GM18498 (cell line): ENCODE data around the gene TPX2.

Source experiments
- ATAC-seq: cut with Tn5 transposase; IDR thresholded peaks from one replicate; pipeline ENCODE4 v1.9.1; 2021; ENCODE audit warnings: mild to moderate bottlenecking, moderate library complexity; ENCODE audit not compliant: unreplicated experiment

Gene TPX2

DNA sequence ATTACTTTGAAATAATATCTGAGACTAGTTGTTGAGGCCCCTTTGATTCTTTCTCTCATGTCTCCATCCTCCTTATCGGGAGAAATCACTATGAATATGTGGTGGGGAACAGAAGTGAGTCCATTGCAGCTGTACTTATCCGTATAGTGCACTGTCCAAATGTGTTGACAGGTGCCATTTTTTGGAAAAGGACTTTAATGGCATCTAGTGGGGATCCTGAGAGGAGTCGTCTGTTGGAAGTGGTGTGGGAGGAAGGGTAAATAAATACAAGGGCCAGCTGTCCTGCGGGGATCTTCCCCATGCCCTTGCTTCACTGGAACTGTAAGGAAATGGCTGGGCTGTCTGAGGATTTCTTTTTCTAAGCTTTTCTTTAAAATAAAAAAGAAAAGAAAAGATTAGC is 19.4 kb downstream of the TPX2 start:
- no peak for ATAC-seq

DNA sequence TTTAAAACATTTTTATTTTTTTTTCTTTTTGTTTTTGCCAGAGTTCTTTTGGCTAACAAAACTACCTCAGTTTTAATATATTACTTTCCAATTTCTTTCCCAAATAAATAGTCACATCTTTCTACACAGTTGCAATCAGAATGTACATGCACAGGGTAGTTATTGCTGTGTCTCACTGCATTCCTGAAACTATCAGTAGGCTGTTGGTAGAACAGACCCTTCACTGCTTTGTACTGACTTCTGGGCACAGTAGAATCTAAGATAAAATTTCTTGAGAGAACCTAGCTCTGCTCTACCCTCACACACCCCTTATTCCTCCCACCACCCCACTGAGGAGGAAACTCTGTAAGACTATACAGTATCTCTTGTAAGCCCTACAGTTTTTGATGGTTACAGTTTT is 19.9 kb downstream of the TPX2 start:
- no peak for ATAC-seq

DNA sequence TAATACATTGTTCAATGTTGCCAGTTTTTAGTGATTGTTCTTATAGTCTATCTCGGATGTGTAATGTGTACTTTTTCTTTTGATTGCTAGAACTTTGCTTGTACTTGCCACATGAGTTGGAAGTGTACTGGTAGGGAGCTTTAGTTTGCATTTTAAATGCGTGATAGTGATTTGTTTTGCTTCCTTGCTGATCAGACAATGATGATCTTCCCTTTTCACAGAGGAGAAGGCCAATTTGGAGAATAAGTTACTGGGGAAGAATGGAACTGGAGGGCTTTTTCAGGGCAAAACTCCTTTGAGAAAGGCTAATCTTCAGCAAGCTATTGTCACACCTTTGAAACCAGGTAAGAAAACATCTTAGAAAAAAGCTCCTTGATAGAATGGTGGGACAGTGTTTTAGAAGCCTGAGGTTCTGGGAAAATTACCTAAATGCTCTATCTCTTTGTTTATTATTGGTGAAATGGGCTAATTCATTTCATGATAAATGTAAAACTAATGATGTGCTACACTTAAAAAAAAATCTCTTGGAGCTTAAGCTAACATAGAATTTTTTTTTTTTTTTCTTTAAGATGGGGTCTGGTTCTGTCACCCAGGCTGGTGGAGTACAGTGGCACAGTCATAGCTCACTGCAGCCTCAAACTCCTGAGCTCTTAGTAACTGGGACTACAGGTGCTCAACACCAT is 20.9 kb downstream of the TPX2 start:
- ATAC-seq: no peak

DNA sequence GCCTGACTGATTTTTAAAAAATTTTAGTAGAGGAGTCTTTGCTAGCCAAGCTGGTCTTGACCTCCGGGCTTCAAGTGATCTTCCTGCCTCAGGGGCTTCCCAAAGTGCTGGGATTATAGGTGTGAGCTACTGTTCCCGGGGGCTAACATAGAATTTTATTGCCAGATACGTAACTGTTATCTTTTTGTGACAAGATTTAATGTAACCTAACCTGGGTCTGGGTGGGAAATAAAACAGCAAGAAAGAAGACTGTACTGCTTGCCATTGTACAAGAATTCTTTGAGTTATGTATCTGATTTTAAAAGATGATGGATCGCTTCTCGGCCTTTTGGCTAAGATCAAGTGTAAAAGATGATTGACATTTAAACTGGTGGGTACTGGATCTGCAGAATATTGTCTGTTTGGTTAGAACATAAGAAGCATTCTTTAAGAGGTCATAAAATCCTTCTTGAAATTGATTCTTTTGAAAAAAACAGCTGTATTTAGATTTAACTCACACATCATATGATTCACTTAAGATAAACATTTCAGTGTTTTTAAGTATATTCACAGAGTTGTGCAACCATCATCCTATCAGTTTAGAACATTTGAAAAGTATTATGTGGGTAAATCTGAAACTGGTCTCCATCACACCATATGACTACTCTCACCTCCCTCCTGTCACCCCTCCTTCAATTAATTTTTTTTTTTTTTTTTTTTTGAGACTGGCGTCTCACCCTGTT is 21.6 kb downstream of the TPX2 start:
- ATAC-seq: no peak

DNA sequence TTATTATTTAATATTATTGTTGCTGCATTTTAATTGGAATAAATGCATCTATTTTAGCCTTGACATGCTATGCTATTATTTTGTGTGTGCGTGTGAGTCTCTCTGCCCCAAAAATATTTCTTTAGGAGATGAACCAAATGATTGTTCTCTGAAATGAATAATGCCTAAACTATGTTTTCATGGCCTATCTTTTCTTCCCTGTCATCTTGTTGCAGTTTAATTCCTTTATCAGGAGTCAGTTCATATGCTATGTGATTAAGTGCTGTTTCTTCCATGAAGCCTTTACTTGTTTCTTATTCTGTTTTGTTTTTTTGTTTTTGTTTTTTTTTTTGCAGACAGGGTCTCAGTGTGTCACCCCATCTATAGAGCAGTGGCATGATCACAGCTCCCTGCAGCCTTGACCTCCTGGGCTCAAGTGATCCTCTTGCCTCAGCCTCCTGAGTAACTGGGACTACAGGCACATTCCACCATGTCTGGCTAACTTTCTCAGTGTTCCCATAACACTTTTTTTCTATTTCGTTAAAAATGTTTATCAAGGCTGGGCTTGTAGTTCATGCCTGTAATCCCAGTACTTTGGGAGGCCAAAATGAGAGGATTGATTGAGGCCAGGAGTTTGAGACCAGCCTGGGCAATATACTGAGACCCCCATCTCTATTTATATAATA is 25.7 kb downstream of the TPX2 start:
- no peak for ATAC-seq

DNA sequence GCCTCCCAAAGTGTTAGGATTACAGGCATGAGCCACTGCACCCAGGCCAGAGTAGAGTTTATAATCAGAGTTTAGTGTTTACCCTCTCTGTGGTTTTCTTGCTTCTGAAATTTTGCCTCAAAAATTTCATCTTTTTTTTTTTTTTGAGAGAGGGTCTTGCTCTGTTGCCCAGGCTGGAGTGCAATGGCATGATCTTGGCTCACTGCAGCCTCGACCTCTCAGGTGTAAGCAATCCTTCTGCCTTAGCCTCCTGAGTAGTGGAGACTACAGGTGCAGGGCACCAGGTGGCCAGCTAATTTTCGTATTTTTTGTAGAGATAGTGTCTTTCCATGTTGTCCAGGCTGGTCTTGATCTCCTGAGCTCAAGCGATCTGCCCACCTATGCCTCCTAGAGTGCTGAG is 28.7 kb downstream of the TPX2 start:
- ATAC-seq: no peak

DNA sequence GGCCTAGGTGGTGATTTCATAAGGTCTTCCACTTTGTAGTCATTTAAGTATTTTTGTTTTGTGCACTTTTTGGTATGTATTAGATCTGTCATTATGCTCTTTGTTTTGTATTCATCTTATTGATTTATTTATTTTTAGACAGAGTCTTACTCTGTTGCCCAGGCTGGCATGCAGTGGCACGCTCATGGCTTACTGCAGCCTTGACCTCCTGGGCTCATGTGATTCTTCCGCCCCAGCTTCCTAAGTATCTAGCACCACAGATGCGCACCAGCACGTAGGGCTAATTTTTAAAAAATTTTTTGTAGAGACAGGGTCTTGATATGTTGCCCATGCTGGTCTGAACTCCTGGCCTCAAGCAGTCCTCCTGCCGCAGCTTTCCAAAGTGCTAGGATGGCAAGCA is 30.6 kb downstream of the TPX2 start:
- ATAC-seq: no peak

DNA sequence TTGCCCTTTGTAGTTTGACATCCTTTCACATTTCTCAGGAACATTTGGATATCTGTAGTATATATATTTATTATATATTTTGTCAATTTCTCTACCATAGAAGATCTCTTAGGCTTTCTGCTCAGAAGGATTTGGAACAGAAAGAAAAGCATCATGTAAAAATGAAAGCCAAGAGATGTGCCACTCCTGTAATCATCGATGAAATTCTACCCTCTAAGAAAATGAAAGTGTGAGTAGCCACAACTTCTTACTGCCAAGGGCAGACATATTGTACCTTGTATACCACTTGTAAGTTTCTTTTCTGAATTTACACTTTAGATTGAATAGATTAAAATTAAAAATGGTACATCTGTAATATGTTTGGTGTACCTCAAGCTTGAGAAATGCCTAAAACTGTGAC is 31.2 kb downstream of the TPX2 start:
- ATAC-seq: no peak

DNA sequence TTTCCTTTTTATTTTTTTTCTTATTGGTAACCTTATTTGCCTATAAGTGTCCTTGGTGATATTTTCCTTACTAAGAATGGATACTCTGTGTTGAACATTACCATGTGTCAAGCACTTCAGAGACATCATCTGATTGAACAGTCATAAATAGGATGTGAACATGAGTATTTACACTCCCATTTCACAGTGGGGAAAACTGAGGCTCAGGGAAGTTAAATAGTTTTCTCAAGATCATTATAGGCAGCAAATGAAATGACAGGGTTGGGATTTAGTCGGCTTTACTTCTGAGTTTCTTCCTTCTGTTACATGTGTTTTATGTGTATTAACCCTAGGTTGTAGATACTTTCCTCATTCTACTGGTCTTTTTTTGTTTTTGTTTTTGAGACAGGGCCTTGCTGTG is 35.3 kb downstream of the TPX2 start:
- no peak for ATAC-seq

DNA sequence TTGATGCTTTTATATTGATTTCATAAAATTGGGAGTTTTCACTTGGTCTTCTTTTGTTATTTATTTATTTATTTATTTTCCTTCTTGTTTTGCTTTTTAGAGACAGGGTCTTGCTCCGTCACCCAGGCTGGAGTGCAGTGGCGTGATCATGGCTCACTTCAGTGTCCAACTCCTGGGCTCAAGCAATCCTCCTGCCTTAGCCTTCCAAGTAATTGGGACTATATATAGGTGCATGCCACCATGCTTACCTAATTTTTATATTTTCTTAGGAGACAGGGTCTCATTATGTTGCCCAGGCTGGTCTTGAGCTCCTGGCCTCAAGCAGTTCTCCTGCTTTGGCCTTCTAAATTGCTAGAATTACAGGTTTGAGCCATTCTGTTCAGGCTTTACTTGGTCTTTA is 41.7 kb downstream of the TPX2 start:
- no peak for ATAC-seq

DNA sequence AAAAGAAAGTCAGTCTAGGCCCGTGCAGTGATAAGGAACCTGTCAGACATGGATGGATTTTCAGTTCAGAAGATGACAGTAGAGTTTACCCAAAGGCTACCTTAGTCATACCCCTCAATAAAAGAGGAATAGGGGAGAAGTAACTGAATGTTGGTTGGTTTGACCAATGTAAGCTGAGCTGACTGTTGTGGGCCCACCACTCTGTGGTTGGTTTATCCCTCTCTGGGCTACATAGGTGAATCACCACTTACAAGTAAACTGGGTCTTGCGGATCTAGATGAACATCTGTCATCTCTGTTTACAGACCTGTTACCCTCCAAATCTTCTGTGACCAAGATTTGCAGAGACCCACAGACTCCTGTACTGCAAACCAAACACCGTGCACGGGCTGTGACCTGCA is 42.9 kb downstream of the TPX2 start:
- ATAC-seq: no peak

DNA sequence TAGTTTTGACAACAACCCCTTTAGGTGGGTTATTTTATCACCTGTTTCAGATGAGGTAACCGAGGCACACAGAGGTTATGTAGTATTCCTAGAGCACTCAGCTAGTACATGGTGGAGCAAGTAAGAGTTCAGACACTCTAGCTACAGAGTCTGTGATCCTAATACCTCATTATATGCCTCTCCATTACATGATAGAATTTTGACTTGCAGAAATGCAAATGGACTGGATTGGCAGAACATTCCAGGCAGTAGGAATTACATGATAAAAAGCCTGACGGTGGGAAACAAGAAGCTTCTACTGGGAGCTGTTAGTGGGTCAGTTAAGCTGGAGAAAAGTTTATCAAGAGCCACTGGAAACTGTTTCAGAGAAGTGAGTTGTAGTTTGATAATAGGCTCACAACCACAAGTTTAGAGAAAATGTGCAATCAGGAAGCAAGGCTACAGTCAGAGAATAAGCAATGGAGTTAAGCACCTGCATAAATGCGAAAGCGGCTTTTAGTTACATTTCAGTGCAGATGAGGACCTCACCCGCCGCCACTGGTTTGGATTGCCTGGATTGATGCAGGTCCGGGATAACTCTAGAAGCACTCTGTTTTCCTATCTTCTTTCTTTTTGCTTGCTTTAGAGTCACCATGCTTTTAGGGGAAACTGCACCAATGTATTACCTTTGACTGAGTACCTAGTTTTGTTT is 45.4 kb downstream of the TPX2 start:
- ATAC-seq: no peak

DNA sequence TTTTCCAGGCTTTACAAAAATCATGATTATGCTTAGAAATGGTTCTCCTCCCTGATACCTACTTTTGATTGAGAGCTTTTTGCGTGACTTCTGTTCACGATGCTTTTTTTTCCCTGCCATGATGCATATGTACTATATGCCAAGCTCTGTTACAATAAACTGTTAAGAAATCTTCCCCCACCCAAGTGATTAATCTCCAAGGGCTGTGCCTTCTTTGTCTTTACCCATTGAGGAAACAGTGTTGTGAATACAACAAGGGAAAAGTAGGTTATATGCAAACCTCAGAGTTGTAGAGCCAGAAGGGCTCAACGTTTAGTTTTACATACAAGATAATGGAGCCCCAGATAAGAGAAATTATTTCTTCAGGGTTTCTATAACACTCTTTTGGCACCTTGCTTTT is 46.0 kb downstream of the TPX2 start:
- no peak for ATAC-seq

DNA sequence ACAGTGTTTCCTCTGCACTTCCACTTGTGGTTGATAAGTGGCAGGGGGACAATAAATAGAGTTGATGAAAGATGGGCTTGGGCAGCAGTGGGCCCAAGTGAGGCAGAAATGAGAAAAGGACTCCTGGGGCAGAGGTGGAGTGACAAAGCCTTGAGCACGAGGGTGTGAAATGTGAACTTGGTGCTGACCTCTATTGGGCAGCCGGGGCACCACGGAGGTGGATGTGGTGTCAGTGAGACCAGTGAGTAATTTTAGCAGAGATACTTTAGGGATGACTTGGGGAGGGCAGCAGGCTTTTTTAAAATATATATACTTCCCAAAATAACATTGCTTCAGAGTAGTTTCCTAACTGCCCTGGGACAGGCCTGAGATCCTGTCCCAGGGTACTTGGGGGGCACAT is 49.5 kb downstream of the TPX2 start:
- ATAC-seq: no peak

DNA sequence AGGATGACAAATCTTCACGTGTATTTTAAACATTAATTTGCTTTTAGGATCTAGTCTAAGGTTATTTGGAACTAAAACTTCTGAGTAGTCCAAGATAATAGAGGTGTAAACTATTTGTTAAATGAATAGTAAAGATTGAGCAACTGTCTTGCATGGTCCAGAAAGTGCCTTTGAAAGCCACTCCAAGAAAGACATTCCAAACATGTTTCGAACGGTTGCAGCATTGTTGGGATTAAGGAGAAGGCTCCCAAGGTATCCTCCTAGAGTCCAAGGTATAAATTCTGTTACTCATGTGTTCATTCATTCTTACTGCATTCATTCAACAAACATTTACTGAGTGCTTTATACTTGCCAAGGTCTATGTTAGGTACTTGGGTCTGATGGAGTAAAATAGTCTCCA is 51.3 kb downstream of the TPX2 start:
- no peak for ATAC-seq

DNA sequence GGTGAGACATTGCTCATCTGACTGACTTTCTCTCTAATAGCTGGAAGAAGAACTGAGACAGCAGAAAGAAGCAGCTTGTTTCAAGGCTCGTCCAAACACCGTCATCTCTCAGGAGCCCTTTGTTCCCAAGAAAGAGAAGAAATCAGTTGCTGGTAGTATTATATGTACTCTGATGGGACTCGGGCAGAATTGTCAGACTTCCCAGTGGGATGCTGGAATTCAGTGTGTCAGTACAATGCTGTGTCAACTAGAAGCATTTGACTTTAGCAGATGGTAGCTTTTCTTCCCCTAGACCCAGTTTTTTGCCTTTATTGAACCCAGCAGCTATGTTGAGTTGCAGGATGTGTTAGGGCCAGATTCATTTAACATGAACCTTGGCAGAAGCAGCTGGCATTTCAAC is 58.3 kb downstream of the TPX2 start:
- no peak for ATAC-seq

DNA sequence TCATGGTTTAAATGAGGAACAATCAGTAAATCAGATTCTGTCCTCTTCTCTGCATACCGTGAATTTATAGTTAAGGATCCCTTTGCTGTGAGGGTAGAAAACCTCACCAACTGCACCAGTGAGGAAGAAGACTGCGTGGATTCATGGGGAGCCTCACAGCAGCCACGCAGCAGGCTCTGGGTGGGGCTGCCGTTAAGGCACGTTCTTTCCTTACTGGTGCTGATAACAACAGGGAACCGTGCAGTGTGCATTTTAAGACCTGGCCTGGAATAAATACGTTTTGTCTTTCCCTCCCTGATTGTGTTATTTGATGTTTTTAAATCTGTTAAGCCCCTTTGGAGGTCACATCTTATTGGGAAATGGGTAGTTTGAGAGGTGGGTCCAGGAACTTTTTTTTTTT is 62.4 kb downstream of the TPX2 start:
- ATAC-seq: no peak

DNA sequence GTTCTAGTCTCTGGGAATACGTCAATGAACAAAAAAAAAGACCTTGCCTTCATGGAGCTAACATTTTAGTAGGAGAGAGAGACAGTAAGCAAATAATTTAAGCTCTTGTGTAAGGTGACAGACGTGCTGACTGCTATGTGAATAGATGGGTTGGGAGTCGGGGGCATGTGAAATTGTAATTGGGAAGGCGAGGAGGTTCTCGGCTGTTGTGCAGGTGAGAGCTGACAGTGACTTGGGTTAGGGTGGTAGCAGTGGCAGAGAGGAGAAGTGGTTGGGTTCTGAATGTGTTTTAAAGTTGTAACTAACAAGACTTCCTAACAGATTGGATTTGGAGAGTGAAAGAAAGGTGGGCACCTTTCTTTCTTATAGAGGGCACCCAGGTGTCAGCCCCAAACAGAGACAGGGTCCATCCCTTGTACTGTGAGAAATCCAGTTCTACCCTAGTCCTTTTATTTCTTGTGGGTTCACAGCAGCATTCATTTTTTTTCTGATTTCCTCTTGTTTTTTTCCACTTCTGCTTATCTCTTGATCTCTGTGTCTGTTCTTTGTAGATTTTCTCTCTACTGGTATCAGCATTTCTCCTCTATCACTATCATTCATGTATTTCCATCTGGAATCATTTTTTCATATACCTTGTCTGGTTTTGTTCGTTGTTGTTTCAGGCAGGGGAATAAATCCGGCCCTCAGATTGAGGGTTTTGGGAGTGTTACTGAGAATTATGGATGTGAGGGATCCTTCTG is 64.6 kb downstream of the TPX2 start:
- no peak for ATAC-seq

DNA sequence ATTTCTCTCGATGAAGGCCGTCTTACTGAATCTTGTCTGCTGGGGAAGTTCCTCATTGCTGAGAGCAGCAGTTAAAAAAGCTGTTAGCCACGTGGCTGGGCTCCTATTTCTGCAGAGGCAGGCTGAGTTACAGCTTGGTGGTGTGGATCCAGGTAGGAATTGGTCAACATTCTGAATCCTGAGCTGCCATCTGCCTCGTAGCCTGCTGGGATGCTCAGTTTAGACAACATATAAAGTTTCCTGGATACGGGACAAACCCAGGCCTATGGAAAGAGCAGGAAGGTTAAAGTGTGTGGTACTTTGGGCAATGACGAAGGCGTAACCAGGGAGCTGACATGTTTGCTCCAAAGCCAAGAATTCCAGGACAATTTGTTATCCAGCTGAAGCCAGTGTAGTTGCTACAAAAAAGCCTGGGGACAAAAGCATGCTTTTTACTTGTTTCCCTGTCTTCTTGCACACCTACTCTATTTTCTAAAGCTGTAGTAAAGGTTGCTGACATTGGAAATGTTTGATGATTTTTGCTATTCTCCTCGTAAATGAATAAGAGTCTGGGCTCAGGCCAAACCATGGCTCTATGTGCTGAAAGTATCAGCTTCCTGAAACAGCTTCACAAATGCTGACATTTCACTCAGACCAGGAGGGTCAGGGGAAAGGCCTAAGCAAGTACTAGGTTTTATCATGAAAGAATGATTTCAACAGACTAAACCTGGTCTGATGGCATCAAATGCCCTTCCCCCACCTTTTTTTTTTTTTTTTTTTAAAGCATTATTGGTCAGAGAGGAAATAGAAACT is 67.7 kb downstream of the TPX2 start:
- no peak for ATAC-seq

DNA sequence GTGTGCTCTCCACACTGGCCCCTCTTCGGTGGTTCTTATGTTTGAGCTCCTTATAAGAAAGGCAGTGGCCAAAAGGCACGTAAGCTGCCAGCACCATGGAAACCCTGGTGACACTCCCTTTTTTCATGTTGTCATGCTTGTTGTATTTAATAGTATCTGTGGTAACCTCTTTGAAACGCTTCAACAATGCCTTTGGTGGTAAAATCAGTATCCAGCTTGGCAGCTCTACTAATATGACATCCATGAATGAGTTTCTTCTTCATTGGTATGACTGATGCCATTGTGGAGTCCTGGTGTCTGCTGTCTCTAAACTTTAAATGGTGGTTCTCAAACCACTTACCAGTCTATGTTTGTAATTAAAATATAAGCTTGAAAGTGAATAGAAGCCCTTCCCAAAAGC is 69.4 kb downstream of the TPX2 start:
- no peak for ATAC-seq
